Left colon (tissue), 2 donors: ENCODE results near the gene PRH1. TPM values are rescaled to one million over a fixed set of nuclear protein-coding genes. Genes with fewer than 3 reads are reported as not detected.

Experiments used
- ATAC-seq: fragments of 200-7000 bp; cut with Tn5 transposase; one replicate; pipeline ENCODE4 v1.9.1; 2020; ENCODE audit warnings: mild to moderate bottlenecking, moderate library complexity
- DNase-seq, 2 donors: peaks; one replicate each; pipeline ENCODE4 v3.0.0-alpha.2; 2020
- intact Hi-C, 2 donors: fragments of 100-400 bp; cut with DNase I in 1 of 2; cut with micrococcal nuclease in 1 of 2; formaldehyde crosslinking; loops; one replicate each; pipeline versions ENCODE4 v1.11.2 to v1.14.0; 2022; cut with DNase I, micrococcal nuclease
- long read RNA-seq: library from polyadenylated mRNA; unstranded; transcript quantifications from one replicate; pipeline ENCODE4 v2.0.0, GENCODE V29; 2021
- total RNA-seq, 2 donors: library from RNA; stranded (reverse); fragmentation: NEBNext Ultra II Directional; extraction: Animal tissue kit (Norgen Biotek cat#: 25700); gene quantifications; one replicate each; pipeline ENCODE4 v1.2.1, GENCODE V29; 2021
- donor health status: DM: no; HTN: no; CAD: no.
- donor health status: DM: yes; HTN: yes; CAD: no.

PRH1 gene
- total RNA-seq = 10 to 100 TPM; 10.6 to 13.8 TPM
- long read RNA-seq, partial matches to known transcripts = 2 of 3 reads
- long read RNA-seq, other reads (novel, unspliced or antisense) = 1 of 3 reads

GRCh38 chr12:10884086-10884725 is at the start of gene PRH1:
TSS of gene PRH1 (minus strand) at chr12:10884255. CDS start at chr12:10884217, 38 bp downstream.
- ATAC-seq = no peak
- DNase-seq = no peak

GRCh38 chr12:10928746-10929286 is 44.8 kb upstream of the PRH1 start, which contains the start of gene PRH2:
TSS of gene PRH2 (plus strand) at chr12:10929236. CDS start at chr12:10929274, 38 bp downstream.
- intact Hi-C loops = no loop called here
- ATAC-seq (no peak), DNase-seq (no peak)

More at GRCh38 chr12:10884086-10884725, at the start of gene PRH1:
- intact Hi-C loops = no loop called here

GRCh38 chr12:10926269-10926668 is 42.2 kb upstream of the PRH1 start:
- ATAC-seq (no peak), DNase-seq (no peak)
- intact Hi-C loops = no loop called here

- ATAC-seq = no peak
These were observed 35.8 kb upstream of the PRH1 start for GRCh38 chr12:10919809-10920208.

GRCh38 chr12:10910380-10910779 is 26.3 kb upstream of the PRH1 start:
- DNase-seq = no peak
- intact Hi-C loops = no loop called here
- ATAC-seq = no peak

More at GRCh38 chr12:10919809-10920208, 35.8 kb upstream of the PRH1 start:
- intact Hi-C loops = no loop called here
- no peak for DNase-seq

- ATAC-seq (no peak), DNase-seq (no peak)
- intact Hi-C loops = no loop called here
These were observed 25.4 kb upstream of the PRH1 start, which contains the start of gene TAS2R13 for GRCh38 chr12:10909462-10909861. TSS of gene TAS2R13 (minus strand) at chr12:10909562. CDS start at chr12:10909298, 264 bp downstream.

GRCh38 chr12:10904686-10905085 is 20.6 kb upstream of the PRH1 start:
- ATAC-seq (no peak), DNase-seq (no peak)
- intact Hi-C loops = no loop called here

- intact Hi-C loops = no loop called here
- ATAC-seq (peak; percentile 52), DNase-seq (no peak)
These were observed 17.4 kb upstream of the PRH1 start for GRCh38 chr12:10901427-10901826.

GRCh38 chr12:10900972-10901371 is 16.9 kb upstream of the PRH1 start:
- intact Hi-C loops = no loop called here
- no peak for ATAC-seq
- no peak for DNase-seq

GRCh38 chr12:10900530-10900929 is 16.5 kb upstream of the PRH1 start:
- intact Hi-C loops = no loop called here

GRCh38 chr12:10896854-10897253 is 12.8 kb upstream of the PRH1 start:
- DNase-seq (no peak), ATAC-seq (no peak)
- intact Hi-C loops = no loop called here

More at GRCh38 chr12:10900530-10900929, 16.5 kb upstream of the PRH1 start:
- ATAC-seq = no peak
- no peak for DNase-seq

GRCh38 chr12:10891937-10892336 is 7.9 kb upstream of the PRH1 start:
- intact Hi-C loops = no loop called here
- ATAC-seq (peak; percentile 99), DNase-seq (peak in 1 of 2 donors; percentile 10)

GRCh38 chr12:10889226-10889625 is 5.2 kb upstream of the PRH1 start:
- no peak for ATAC-seq
- intact Hi-C loops = no loop called here
- no peak for DNase-seq

GRCh38 chr12:10873378-10873777 is 10.7 kb downstream of the PRH1 start:
- DNase-seq (no peak), ATAC-seq (no peak)
- intact Hi-C loops = no loop called here

- DNase-seq (no peak), ATAC-seq (peak; percentile 45)
- intact Hi-C loops = no loop called here
These were observed 16.7 kb downstream of the PRH1 start for GRCh38 chr12:10867381-10867780.

- no peak for ATAC-seq
- intact Hi-C loops = no loop called here
- DNase-seq = no peak
These were observed 20.4 kb downstream of the PRH1 start for GRCh38 chr12:10863512-10864218.

GRCh38 chr12:10861366-10861765 is 22.7 kb downstream of the PRH1 start:
- intact Hi-C loops = no loop called here
- DNase-seq (no peak), ATAC-seq (no peak)

GRCh38 chr12:10855807-10856206 is 28.2 kb downstream of the PRH1 start:
- ATAC-seq (no peak), DNase-seq (no peak)
- intact Hi-C loops = no loop called here

- no peak for ATAC-seq
- intact Hi-C loops = no loop called here
- no peak for DNase-seq
These were observed 30.3 kb downstream of the PRH1 start for GRCh38 chr12:10853776-10854175.
